Measurements from ENCODE around the gene CRK.

GRCh38 chr17:1480747-1481465 is 24.9 kb upstream of the CRK start:
- no peak for TF ChIP-seq CTCF (IDR thresholded peaks at IDR 0.05)
- TF ChIP-seq POLR2AphosphoS5 (IDR thresholded peaks at IDR 0.05; ENCODE audit: insufficient read depth in 1 of 2, low read depth in 1 of 2): no peak
